ENCODE data around the gene PSMB5. TPM values are rescaled to one million over a fixed set of nuclear protein-coding genes. Genes with fewer than 3 reads are reported as not detected.

The PSMB5 gene
- total and polyA plus RNA-seq, 2 of the 13 experiments (the other 11 are each of a cell fraction or from before 2014, with no cell fraction given), result 705 to 871 TPM

Other genes with a start within 250 kb of the PSMB5 start
- gene SLC7A7, start 219.5 kb downstream of the PSMB5 start, total RNA-seq (2016; rRNA removed; fragmentation: Illumina TruSeq; extraction: Trizol), result 0.07 and 0.13 TPM in 2 replicates
- 0.63 and 1.1 TPM in 2 replicates for gene SLC7A7, start 219.5 kb downstream of the PSMB5 start, polyA plus RNA-seq (2011; rRNA removed)
- 329 and 420 TPM in 2 replicates for gene MRPL52, start 205.0 kb downstream of the PSMB5 start, total RNA-seq (2016; rRNA removed; fragmentation: Illumina TruSeq; extraction: Trizol)
- 118 and 123 TPM in 2 replicates for gene MRPL52, start 205.0 kb downstream of the PSMB5 start, polyA plus RNA-seq (2011; rRNA removed)
- 1.6 and 5.2 TPM in 2 replicates for gene MMP14, start 198.3 kb downstream of the PSMB5 start, total RNA-seq (2016; rRNA removed; fragmentation: Illumina TruSeq; extraction: Trizol)
- 9.8 and 11.3 TPM in 2 replicates for gene MMP14, start 198.3 kb downstream of the PSMB5 start, polyA plus RNA-seq (2011; rRNA removed)
- gene LRP10, start 163.2 kb downstream of the PSMB5 start, total RNA-seq (2016; rRNA removed; fragmentation: Illumina TruSeq; extraction: Trizol), result 8.6 and 16.9 TPM in 2 replicates
- 45.2 and 80.6 TPM in 2 replicates for gene LRP10, start 163.2 kb downstream of the PSMB5 start, polyA plus RNA-seq (2011; rRNA removed)
- gene REM2, start 151.7 kb downstream of the PSMB5 start, total RNA-seq (2016; rRNA removed; fragmentation: Illumina TruSeq; extraction: Trizol), result not detected in 2 replicates
- gene REM2, start 151.7 kb downstream of the PSMB5 start, polyA plus RNA-seq (2011; rRNA removed), result 0.20 and 0.31 TPM in 2 replicates
- 0.52 and 1.5 TPM in 2 replicates for gene RBM23, start 115.8 kb downstream of the PSMB5 start, total RNA-seq (2016; rRNA removed; fragmentation: Illumina TruSeq; extraction: Trizol)
- 2.1 and 2.9 TPM in 2 replicates for gene RBM23, start 115.8 kb downstream of the PSMB5 start, polyA plus RNA-seq (2011; rRNA removed)
- 210 and 289 TPM in 2 replicates for gene PRMT5, start 105.5 kb downstream of the PSMB5 start, total RNA-seq (2016; rRNA removed; fragmentation: Illumina TruSeq; extraction: Trizol)
- gene PRMT5, start 105.5 kb downstream of the PSMB5 start, polyA plus RNA-seq (2011; rRNA removed), result 329 and 354 TPM in 2 replicates
- gene HAUS4, start 77.8 kb downstream of the PSMB5 start, total RNA-seq (2016; rRNA removed; fragmentation: Illumina TruSeq; extraction: Trizol), result 130 and 141 TPM in 2 replicates
- 64.7 and 74.4 TPM in 2 replicates for gene HAUS4, start 77.8 kb downstream of the PSMB5 start, polyA plus RNA-seq (2011; rRNA removed)
- gene AJUBA, start 52.3 kb downstream of the PSMB5 start, total RNA-seq (2016; rRNA removed; fragmentation: Illumina TruSeq; extraction: Trizol), result 109 and 157 TPM in 2 replicates
- gene AJUBA, start 52.3 kb downstream of the PSMB5 start, polyA plus RNA-seq (2011; rRNA removed), result 241 and 315 TPM in 2 replicates
- 10.8 and 11.4 TPM in 2 replicates for gene C14orf93, start 24.8 kb downstream of the PSMB5 start, total RNA-seq (2016; rRNA removed; fragmentation: Illumina TruSeq; extraction: Trizol)
- gene C14orf93, start 24.8 kb downstream of the PSMB5 start, polyA plus RNA-seq (2011; rRNA removed), result 19.8 and 22.5 TPM in 2 replicates
- gene PSMB11, start 7.3 kb upstream of the PSMB5 start, total RNA-seq (2016; rRNA removed; fragmentation: Illumina TruSeq; extraction: Trizol), result not detected in 2 replicates
- not detected in 2 replicates for gene PSMB11, start 7.3 kb upstream of the PSMB5 start, polyA plus RNA-seq (2011; rRNA removed)
- 0.41 and 0.69 TPM in 2 replicates for gene CDH24, start 22.6 kb upstream of the PSMB5 start, total RNA-seq (2016; rRNA removed; fragmentation: Illumina TruSeq; extraction: Trizol)
- 0.99 and 1.2 TPM in 2 replicates for gene CDH24, start 22.6 kb upstream of the PSMB5 start, polyA plus RNA-seq (2011; rRNA removed)
- gene ACIN1, start 60.2 kb upstream of the PSMB5 start, total RNA-seq (2016; rRNA removed; fragmentation: Illumina TruSeq; extraction: Trizol), result 102 and 165 TPM in 2 replicates
- 183 and 222 TPM in 2 replicates for gene ACIN1, start 60.2 kb upstream of the PSMB5 start, polyA plus RNA-seq (2011; rRNA removed)
- 206 and 299 TPM in 2 replicates for gene C14orf119, start 60.6 kb upstream of the PSMB5 start, total RNA-seq (2016; rRNA removed; fragmentation: Illumina TruSeq; extraction: Trizol)
- 104 and 117 TPM in 2 replicates for gene C14orf119, start 60.6 kb upstream of the PSMB5 start, polyA plus RNA-seq (2011; rRNA removed)
- not detected in 2 replicates for gene CIROP, start 70.1 kb upstream of the PSMB5 start, total RNA-seq (2016; rRNA removed; fragmentation: Illumina TruSeq; extraction: Trizol)
- 0.07 and 0.14 TPM in 2 replicates for gene CIROP, start 70.1 kb upstream of the PSMB5 start, polyA plus RNA-seq (2011; rRNA removed)
- 0.11 TPM in 1 of 2 replicates, not detected in the other for gene CEBPE, start 84.4 kb upstream of the PSMB5 start, total RNA-seq (2016; rRNA removed; fragmentation: Illumina TruSeq; extraction: Trizol)
- gene CEBPE, start 84.4 kb upstream of the PSMB5 start, polyA plus RNA-seq (2011; rRNA removed), result 0.09 and 0.10 TPM in 2 replicates
- gene SLC7A8, start 148.8 kb upstream of the PSMB5 start, total RNA-seq (2016; rRNA removed; fragmentation: Illumina TruSeq; extraction: Trizol), result not detected in 2 replicates
- gene SLC7A8, start 148.8 kb upstream of the PSMB5 start, polyA plus RNA-seq (2011; rRNA removed), result 0.03 and 0.25 TPM in 2 replicates
- gene RNF212B, start 203.0 kb upstream of the PSMB5 start, total RNA-seq (2016; rRNA removed; fragmentation: Illumina TruSeq; extraction: Trizol), result not detected in 2 replicates
- gene RNF212B, start 203.0 kb upstream of the PSMB5 start, polyA plus RNA-seq (2011; rRNA removed), result 0.05 TPM in 1 of 2 replicates, not detected in the other